MM.1S (cell line): ENCODE measurements around the gene OBSL1.

Experiments used
- EZH2 ChIP-seq: fragments of 300-600 bp; sonication (generic); optimal IDR thresholded peaks from 2 replicates; pipeline ENCODE3; 2017; ENCODE audit warnings: low read depth, mild to moderate bottlenecking, antibody characterized with exemption, low read length, mixed read lengths
- EZH2phosphoT487 ChIP-seq: fragments of 300-600 bp; sonication (generic); IDR thresholded peaks from 2 replicates; pipeline ENCODE4 v1.6.1; 2018; ENCODE audit warnings: antibody characterized with exemption, low read length
- TF ChIP-seq, protein P1 (sequence below): fragments of 300-600 bp; sonication (generic); IDR thresholded peaks from 2 replicates; pipeline ENCODE4 v1.5.1; 2016; ENCODE audit warnings: antibody characterized with exemption, low read length, mixed read lengths

DNA sequence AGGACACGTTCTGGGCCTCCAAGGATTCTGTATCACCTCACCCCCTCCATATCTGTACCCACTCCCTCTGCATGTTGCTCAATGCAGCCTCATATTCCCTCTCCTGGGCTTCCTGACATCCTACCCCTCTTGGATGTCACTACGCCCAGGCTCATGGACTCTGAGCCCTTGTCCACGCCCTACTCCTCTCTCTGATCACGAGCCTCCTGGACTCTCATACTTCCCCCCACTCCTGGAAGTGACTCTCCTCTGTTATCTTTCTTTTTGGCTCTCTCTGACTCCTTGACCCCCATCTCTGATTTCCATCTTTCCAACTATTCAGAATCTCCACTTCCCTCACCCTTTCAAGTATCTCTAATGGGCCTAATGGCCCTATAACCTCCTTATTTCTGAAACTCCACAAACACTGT is 25.4 kb downstream of the OBSL1 start:
- TF ChIP-seq, protein P1, sequence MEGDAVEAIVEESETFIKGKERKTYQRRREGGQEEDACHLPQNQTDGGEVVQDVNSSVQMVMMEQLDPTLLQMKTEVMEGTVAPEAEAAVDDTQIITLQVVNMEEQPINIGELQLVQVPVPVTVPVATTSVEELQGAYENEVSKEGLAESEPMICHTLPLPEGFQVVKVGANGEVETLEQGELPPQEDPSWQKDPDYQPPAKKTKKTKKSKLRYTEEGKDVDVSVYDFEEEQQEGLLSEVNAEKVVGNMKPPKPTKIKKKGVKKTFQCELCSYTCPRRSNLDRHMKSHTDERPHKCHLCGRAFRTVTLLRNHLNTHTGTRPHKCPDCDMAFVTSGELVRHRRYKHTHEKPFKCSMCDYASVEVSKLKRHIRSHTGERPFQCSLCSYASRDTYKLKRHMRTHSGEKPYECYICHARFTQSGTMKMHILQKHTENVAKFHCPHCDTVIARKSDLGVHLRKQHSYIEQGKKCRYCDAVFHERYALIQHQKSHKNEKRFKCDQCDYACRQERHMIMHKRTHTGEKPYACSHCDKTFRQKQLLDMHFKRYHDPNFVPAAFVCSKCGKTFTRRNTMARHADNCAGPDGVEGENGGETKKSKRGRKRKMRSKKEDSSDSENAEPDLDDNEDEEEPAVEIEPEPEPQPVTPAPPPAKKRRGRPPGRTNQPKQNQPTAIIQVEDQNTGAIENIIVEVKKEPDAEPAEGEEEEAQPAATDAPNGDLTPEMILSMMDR = no peak
- TF ChIP-seq EZH2 = no peak
- no peak for TF ChIP-seq EZH2phosphoT487
